ENCODE measurements around the gene GLIS1. TPM values are rescaled to one million over a fixed set of nuclear protein-coding genes. Genes with fewer than 3 reads are reported as not detected.

The GLIS1 gene
- total RNA-seq, 1 experiment from 2014 or later: not detected

- CTCF ChIA-PET: no interaction called here
- no TSS peak for BruUV-seq (replicated peaks)
These were observed 184.2 kb downstream of the GLIS1 start for GRCh38 chr1:53554592-53555305.

GRCh38 chr1:53553734-53554509, 185.0 kb downstream of the GLIS1 start:
- BruUV-seq (replicated peaks): no TSS peak
- Histone ChIP-seq H3K9me3 (ENCODE audit: insufficient read depth, low read depth) (no peaks in the 10 kb centered on the region), H4K20me1 (ENCODE audit: insufficient read depth) (no peaks in the 10 kb centered on the region), H3K27me3 (ENCODE audit: insufficient read depth, low read depth) (no peaks in the 10 kb centered on the region), H2AFZ (no peak overlapping the region), H3F3A (ENCODE audit: insufficient read depth, low read depth) (no peaks in the 10 kb centered on the region), H3K79me2 (ENCODE audit: low read depth) (no peaks in the 10 kb centered on the region), H3K36me3 (ENCODE audit: low read depth) (no peaks in the 10 kb centered on the region), H3K4me3 (no peak overlapping the region), H3K4me1 (replicated peaks; ENCODE audit: insufficient read depth) (no peaks in the 10 kb centered on the region; the same call in 1 of the 2 replicates), H3K27ac (no peak overlapping the region), H3K4me2 (no peak overlapping the region), H3K9me2 (ENCODE audit: insufficient read depth) (no peaks in the 10 kb centered on the region)
- TF ChIP-seq EZH2 (IDR thresholded peaks at IDR 0.05; ENCODE audit: low read depth) (no peak), CTCF (conservative IDR thresholded peaks at IDR 0.05) (no peak)
- no peak for DNase-seq
- ChIA-PET POLR2A (ENCODE audit: unreplicated experiment) (no interaction called here), CTCF (no interaction called here)
- intact Hi-C loops (cut with micrococcal nuclease; ENCODE audit: unreplicated experiment): no loop called here

More at GRCh38 chr1:53554592-53555305, 184.2 kb downstream of the GLIS1 start:
- Histone ChIP-seq H3K36me3 (ENCODE audit: low read depth) (no peaks in the 10 kb centered on the region), H3K4me1 (replicated peaks; ENCODE audit: insufficient read depth) (no peaks in the 10 kb centered on the region; the same call in 1 of the 2 replicates), H4K20me1 (ENCODE audit: insufficient read depth) (no peaks in the 10 kb centered on the region), H3K79me2 (ENCODE audit: low read depth) (no peaks in the 10 kb centered on the region), H3K4me2 (no peak overlapping the region), H3K27me3 (ENCODE audit: insufficient read depth, low read depth) (no peaks in the 10 kb centered on the region), H3K9me3 (ENCODE audit: insufficient read depth, low read depth) (no peaks in the 10 kb centered on the region), H3F3A (ENCODE audit: insufficient read depth, low read depth) (no peaks in the 10 kb centered on the region), H3K9me2 (ENCODE audit: insufficient read depth) (no peaks in the 10 kb centered on the region), H3K27ac (no peak overlapping the region), H3K4me3 (no peak overlapping the region), H2AFZ (no peak overlapping the region)
- intact Hi-C loops (cut with micrococcal nuclease; ENCODE audit: unreplicated experiment): no loop called here
- no peak for DNase-seq
- no peak for TF ChIP-seq EZH2 (IDR thresholded peaks at IDR 0.05; ENCODE audit: low read depth)
- no peak for TF ChIP-seq CTCF (conservative IDR thresholded peaks at IDR 0.05)
- POLR2A ChIA-PET (ENCODE audit: unreplicated experiment): no interaction called here

- H3K9me2 ChIP-seq (ENCODE audit: insufficient read depth): no peaks in the 10 kb centered on the region
- no peaks in the 10 kb centered on the region for H3K9me3 ChIP-seq (ENCODE audit: insufficient read depth, low read depth)
- H3F3A ChIP-seq (ENCODE audit: insufficient read depth, low read depth): no peaks in the 10 kb centered on the region
- no peaks in the 10 kb centered on the region for H3K36me3 ChIP-seq (ENCODE audit: low read depth)
- H4K20me1 ChIP-seq (ENCODE audit: insufficient read depth): no peaks in the 10 kb centered on the region
- H3K27me3 ChIP-seq (ENCODE audit: insufficient read depth, low read depth): no peaks in the 10 kb centered on the region
- no peak overlapping the region for H3K27ac ChIP-seq
- intact Hi-C loops (cut with micrococcal nuclease; ENCODE audit: unreplicated experiment): no loop called here
- POLR2A ChIA-PET (ENCODE audit: unreplicated experiment): interaction anchor here (0.8 kb wide), 1 partner anchor 62 kb away, joined by 16 read pairs; no protein-coding TSS in a partner anchor
- no peaks in the 10 kb centered on the region; the same call in 1 of the 2 replicates for H3K4me1 ChIP-seq (replicated peaks; ENCODE audit: insufficient read depth)
- H3K79me2 ChIP-seq (ENCODE audit: low read depth): no peaks in the 10 kb centered on the region
- no peak for DNase-seq
- BruUV-seq (replicated peaks): no TSS peak
- H2AFZ ChIP-seq: no peak overlapping the region
- no peak overlapping the region for H3K4me3 ChIP-seq
- TF ChIP-seq CTCF (conservative IDR thresholded peaks at IDR 0.05) (no peak), EZH2 (IDR thresholded peaks at IDR 0.05; ENCODE audit: low read depth) (no peak)
- H3K4me2 ChIP-seq: no peak overlapping the region
- CTCF ChIA-PET: no interaction called here
These were observed 185.8 kb downstream of the GLIS1 start for GRCh38 chr1:53552981-53553733.

All from PC-9 (cell line).